A204.1 (cell line): ENCODE measurements around the gene HIVEP1.

ENCODE experiments used
- FAIRE-seq: peaks from 2 replicates; lab custom pipeline; 2012; peaks lifted over from hg19 to GRCh38; lab: Jason Lieb, UNC

Gene HIVEP1

DNA sequence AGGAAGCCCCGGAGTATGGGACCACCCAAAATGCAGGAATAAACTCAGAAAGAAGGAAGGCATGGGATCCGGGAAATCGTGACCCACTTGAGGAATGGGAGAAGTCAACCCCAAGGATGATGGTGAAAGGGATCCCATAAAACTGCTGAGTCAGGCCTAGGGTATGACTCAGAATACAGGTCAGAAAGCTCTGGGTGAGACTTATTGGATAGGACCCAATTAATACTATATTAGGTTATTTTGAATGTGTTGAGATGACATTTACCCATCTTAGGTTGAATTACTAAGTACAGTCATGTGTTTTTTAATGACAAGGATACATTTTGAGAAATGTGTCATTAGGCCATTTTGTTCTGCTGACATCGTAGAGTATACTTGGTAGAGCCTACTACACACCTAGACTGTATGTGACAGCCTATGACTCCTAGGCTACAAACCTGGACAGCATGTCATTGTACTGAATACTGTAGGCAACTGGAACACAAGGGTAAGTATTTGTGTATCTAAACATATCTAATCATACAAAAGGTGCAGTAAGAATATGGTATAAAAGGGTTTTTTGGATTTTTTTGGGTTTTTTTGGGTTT lies 17.1 kb upstream of the HIVEP1 start:
- no peak for FAIRE-seq

DNA sequence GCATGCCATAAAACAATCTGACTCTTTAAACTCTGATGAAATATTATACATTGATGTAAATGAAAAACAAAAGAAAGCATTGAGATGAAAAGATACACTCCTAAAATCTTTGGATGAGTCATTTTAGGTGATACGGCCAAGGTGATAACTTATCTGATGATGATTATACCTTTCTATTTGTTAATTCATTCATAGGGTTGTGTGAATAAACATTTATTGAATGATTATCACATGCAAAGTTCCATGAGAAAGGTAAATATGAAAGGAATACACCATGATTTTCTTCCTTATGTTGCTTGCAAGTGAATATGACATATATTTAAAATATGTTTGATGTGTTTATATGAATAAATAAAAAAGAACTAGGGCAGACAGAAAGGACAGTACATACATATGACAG lies 15.4 kb upstream of the HIVEP1 start:
- FAIRE-seq: no peak

DNA sequence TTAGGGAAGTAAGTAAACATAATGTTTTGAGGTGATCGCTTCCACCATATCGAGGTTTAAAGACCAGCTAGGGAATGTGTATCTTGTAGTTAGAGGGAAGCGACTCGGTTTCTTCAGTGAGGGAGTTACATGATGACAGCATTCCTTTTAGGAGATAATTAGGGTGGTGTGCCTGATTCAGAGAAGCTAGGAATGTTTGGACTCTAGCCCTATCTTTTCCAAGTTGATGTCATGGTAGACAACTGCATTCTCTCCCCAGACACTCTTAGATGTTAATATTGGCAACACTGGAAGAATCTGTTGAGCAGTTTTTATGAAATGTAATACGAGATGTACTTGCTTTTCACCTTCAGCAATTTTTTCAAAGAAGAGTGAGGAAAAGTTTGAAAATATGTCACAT lies 12.9 kb upstream of the HIVEP1 start:
- FAIRE-seq: no peak

DNA sequence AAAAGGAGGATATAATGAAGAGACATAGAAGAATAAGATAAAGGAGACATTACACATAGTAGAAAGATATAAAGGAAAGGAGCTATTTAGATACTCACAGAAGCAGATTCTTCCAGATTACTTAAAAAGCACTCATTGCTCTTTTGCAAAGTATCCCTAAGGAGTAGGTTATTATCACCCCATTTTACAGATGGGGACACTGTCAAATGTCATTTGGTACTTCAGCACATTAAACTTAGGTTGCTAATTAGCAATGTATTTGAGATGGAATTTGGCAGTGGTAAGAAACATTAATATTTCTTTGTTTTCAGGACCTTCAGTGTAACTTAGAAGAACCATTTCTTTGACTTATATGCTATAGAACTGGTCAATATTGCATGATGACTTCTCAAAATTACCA lies 11.9 kb upstream of the HIVEP1 start:
- FAIRE-seq: no peak

DNA sequence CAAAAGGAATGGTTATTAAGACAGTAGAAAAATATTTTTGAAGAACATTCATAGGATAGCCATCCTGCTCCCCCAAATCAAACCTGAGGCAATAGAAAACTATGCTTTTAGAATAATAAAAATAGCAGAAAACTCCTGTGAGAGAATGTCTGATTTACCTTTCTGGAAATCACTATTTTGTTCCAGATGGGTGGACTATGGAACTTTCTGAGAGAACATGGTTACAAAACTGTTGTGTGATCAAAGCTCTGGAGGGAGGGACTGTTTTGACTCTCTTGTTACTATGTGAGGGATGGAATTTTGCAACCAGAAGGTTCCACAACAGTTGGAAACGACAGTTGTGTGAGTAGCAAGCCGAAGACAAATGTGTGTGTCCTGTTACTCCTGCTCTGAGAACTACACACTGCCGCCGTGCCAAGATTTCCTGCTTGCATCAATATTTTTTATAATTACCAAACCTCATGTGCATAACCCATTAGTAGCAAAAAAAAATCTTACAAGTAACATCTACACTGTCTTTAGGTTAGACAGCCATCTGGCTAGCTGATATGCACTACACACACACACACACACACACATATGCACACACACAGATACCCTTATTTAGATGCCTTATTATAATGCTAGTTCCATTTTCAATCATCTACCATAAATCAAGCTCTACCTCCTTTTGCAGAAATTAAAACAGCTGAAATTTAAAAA lies 11.0 kb upstream of the HIVEP1 start:
- no peak for FAIRE-seq

DNA sequence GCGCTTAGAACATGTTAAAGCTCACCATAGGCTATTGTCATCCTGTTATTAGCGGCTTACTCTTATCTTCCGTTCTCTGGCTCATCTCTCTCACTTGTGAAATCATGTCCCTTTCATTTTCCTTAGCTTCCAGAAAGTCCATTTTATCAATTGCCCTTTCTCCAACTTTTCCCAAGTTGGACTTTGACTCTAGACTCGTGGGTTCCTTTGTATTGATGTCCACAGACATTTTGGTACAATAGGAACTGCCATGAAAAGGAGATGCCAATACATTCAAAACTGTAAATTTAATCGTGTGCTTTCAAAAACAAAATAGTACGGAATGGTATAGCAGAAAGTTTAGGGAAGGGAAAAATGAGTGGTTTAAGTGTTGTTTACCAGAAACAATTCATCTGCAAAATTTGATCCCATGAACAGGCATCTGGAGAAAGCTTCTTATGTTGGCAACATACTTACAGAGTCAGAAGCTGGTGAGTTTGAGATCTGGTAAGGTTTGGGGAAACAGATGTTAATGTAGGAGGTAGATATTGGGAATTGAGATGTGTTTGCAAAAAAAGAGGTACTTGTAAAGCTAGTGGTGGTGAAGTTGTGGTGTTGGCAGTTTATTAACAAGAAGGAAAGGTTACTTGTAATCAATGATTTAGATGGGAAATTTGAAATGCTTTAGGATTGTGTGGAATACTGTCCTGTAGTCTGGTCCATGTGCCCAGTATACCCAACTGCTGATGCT lies 10.2 kb upstream of the HIVEP1 start:
- FAIRE-seq: no peak

DNA sequence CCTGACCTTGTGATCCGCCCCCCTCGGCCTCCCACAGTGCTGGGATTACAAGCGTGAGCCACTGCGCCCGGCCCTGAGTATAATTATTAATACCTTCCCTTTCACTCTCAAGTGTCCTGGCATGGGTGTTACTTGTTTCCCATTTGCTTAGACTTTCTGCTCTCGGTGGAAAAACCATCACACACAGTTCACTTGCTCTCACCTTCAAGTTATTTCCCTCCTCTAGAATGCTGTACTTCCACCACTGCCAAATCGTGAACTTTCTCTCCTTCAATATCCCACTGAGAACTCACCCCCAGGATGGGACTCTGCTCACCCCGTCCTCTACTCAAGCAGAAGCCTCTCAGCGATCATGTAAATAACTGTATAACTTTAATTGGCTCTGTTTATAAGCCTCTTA lies 4.6 kb upstream of the HIVEP1 start:
- FAIRE-seq: no peak

DNA sequence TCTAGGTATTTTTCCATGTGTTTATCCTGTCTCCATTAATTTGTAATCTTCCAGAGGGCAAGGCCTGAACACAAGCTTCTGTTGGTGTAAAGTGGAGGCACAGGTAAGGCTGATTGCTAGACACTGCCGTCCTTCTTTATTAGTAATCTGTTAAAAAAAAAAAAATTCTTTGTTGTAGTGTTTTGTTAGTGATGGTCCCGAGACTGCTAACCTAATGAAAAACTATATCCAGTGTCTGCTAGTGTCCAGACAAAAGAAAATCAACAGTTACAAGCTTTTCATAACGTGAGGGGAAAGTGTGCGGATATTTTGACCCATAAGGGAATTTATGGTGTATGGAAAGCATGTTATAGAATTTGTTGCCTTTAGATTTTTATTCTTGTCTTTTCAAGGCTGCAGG lies 4.2 kb upstream of the HIVEP1 start:
- FAIRE-seq: no peak

DNA sequence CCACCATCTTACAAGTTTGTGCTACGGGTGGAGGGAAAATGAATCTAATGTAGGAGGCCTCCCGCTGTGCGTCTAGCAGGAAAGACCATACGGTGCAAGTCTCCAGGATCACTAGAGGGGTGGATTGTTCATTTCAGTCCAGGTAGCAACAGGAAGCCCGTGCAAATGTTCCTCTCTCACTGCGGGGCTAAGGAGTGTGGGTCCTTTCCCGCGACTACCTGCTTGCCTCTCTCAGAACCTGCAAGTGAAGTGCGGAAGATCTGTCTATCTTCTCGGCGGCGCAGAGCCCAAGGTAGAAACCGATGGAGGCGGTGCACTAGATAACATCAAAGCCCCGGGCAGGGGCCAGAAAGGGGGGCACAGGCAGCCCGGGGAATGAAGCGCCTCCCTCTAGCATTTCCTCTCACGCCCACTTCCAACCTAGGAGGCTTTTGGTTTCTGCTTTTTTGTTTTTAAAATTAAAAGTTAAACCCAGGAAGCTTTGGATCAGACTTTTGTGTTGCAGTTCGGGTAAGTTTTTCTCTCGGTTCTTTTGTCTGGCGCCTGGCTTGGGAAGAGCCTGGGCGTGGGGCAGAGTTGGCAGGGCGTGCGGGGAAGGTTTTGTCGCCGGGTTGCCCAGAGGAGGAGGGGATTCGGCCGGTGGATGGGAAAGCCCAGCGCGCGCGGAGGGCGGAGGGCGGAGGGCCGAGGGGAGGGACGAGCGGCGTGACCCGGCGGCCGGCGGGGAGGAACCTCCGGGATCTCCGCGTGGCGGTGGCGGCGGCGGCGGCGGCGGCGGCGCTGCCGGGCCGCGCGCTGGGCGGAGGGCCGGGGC lies 3.5 kb upstream of the HIVEP1 start:
- FAIRE-seq: no peak

DNA sequence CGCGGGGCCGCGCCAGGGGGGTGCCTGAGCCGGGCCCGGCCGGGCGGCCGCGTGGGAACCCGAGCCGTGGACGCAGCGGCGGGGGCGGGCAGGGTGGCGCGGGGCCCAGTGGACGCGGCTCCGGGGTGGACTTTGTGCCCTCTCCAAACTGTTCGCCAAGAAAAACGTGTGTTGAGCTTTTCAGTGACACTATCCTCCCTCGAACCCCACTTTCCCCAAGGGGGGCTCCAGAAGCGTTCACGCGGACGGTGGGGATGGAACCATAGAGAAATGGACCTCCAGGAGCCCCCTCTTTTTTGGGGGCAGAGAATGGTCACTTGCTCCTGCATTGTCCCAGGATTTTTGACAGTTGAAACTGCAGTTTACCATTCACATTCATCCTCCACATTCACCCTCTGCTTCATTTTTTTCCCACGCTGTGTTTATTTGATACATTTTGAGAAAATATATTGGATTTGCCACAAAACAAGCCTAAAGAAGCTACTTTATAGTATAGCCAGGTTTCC lies 2.9 kb upstream of the HIVEP1 start:
- FAIRE-seq: no peak

DNA sequence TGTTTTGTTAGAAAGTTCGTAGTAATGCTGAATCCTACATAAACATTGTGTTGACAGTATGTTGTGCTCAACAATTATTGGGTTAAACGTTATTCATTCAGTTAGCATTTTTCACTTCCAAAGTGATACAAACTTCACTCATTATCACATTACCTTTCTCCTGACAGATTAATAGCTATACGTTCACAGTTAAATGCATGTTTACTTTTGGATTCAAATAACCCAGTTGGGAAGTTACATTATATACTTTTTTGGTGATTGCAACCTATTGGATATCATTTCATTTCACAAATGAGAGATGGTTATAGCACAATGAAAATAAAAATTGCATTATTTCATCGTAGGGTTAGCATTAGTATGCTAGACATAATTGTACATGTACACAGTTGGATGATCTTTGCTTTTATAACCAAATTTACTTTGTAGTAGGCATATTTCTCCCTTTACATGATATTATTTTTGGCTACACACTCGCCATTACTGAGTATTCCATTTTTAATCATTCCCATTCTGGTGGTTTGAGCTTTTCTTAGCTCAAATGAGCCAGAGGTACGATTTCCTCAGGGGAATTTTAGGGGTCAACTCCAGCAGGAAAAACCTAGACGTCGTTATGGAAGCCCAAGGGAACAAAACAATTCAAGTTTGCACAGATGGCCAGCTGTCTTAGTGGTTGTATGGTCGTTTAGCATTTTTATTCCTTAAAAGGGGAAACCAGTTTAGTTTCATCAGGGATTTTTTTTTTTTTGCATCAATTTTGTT lies 2.1 kb upstream of the HIVEP1 start:
- FAIRE-seq: no peak

DNA sequence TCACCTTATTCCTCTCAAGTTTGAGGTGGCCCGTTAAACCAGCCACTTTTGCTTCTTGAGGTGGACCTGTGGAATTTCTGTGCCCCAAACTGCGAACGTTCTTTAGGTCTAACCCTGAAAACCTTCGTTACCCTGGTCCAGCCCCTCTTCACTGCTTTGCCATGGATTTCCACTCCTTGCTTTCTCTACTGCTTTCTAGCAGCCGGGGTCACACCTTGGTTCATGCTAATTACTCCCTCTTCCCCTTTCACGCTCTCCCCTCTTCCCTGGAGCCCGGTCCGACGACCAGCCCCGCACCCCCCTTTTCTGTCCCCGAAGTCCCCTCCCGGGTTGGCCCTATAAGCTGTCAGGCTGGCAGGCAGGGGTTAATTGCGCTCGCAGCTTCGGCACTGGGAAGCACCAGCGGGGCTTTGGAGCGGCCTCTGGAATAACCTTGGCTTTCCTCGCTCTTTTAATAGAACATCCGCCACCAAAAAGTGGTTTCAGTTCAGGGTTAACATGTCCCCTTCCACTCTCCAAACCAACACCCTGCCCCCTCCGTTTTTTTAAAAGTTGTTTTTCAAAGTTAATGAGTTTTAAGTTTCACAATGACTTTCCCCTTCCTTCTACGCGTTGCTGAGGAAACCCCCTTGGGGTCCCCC lies 1.4 kb upstream of the HIVEP1 start:
- no peak for FAIRE-seq

DNA sequence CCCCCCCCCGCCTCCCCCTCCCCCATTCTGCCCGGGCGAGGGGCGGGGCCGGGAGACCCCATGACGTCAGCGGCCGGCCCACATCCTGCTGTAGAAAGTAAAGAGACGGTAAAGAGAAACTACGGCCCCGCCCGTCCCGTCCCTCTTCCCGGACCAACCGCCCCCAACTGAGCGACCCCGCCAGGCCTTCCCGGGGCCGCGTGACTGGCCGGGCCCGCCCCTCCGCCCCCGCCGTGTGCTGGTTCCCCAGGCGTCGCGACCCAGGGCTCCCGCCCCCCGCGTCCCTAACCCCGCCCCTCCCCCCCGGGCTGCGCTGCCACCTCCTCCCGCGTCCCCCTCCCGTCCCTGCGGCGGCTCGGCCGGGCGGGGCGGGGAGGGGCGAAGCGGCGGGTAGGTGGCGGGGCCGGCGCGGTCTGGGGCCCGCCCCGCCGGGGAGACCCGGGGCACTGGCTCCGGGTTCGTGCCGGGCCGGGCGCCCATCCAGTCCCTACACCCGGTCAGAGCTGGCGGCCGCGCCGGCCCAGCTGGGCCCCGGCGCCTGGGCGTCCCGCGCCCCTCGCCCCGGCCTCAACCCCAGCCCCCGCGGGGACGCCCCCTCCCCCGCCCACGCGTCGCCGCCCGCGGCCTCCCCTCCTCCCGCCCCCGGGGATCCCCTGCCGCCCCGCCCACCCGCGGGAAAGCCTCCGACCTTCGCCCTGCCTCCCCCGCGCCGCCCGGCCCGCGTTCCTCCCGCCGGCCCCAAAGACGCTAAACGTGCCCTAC lies 655 bp upstream of the HIVEP1 start:
- no peak for FAIRE-seq

DNA sequence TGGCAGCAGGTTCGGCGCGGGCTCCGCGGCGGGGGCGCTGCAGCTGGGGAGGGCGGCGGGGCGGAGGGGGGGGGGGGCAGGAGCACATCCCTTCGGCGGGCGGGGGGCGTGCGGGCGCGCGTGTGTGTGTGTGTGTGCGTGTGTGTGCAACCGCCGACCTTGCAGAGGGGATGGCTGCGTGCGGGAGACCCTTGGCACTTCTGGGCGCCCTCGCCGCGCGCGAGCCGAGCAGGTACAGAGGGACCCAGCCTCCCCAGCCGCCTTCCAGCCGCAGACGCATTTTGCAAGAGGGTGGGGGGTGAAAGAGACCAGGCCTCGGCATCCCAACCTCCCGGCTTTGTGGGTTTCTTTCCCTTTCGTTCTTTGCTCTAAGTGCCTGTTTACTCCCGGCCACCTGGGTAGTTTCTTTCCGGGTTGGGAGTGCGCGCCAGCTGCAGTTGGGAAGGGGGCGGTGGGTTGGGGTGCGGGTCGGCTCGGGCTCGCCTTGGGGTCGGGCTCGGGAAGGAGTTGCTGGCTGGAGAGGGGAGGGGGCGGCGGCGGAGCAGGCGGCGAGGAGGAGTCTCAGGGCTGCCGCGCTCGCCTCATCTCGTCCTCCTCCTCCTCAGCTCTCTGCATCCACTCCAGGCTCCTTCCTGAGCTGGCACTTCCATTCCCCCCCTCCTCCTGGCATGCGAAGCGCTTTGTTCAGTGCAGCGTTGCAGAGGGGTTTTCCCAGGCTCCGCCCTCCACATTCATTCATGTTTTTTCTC lies 620 bp downstream of the HIVEP1 start:
- no peak for FAIRE-seq

DNA sequence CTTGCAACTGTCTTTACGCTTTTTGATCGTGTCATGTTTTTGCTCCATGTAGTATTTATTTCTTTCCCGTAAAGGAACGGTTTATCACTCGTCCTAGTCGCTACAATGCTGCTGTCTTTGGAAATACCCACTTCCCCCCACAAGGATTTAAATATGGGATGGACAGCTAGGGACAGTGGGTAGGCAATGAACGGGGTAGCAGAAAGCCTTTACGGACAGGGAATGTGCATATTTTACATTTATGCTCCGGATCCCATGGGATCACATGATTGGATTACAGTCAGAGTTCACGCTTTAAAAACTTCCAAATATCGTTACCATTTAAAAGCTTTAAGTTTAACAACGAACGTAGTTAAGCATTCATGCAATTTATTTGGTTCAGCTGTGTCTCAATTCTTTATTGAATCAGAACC lies 1.2 kb downstream of the HIVEP1 start:
- no peak for FAIRE-seq

DNA sequence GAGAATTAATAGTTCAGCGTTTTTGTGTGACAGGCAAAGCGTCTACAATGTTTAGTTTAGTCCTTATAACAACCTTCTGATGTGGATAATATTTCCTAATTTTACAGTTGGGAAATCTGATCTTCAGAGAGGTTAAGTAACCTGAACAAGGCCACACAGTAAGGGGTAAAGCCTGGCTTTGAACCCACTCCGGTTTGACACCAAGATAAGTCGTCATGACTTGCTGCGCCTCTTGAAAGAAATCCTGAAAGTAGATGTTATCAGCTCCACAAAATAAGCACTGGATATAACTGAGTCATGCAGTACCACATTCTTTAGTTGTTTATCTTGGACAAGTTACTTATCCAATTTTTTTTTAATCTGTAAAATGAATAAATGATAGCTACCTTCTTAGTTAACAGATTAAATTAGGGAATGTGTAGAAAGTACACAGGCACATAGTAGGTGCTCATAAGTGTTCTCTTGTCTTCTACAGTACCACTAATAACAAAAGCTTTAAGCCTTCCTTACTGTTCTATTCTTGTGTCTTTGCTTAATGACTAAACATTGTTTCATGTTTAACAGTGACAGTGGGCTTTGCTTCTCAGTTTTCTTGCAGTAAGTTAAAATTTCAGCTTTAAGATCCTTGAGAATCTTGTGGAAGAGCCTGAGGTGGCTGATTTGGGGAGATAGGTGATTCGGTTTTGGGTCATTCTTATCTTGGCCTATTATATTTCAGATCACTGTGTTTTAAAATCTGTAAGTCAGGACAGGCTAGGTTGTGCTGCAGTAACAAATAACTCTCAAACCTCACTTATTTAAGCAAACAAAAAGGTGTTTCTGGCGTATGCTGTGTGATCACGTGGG lies 2.1 kb downstream of the HIVEP1 start:
- FAIRE-seq: no peak

DNA sequence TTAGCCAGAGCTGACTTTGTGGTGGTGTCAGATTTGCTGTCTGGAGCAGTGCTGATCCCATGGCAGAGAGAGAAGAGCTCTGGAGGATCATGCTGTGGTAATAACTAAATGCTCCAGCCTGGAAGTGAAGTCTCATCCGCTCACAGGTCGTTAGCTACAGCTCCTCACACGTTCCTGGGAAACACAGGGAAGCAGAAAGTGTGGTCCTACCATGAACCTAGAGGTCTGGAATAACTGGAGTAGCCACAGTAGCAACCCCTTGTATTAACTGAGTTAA lies 2.7 kb downstream of the HIVEP1 start:
- no peak for FAIRE-seq

DNA sequence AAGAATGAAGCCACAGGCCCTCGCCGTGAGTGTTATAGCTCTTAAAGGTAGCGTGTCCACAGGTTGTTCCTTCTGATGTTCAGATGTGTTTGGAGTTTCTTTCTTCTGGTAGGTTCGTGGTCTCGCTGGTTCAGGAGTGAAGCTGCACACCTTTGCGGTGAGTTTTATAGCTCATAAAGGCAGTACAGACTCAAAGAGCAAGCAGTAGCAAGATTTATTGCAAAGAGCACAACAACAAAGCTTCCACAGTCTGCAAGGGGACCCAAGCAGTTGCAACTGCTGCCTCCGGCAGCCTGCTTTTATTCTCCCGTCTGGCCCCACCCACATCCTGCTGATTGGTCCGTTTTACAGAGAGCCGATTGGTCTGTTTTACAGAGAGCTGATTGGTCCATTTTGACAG lies 5.2 kb downstream of the HIVEP1 start:
- FAIRE-seq: no peak

DNA sequence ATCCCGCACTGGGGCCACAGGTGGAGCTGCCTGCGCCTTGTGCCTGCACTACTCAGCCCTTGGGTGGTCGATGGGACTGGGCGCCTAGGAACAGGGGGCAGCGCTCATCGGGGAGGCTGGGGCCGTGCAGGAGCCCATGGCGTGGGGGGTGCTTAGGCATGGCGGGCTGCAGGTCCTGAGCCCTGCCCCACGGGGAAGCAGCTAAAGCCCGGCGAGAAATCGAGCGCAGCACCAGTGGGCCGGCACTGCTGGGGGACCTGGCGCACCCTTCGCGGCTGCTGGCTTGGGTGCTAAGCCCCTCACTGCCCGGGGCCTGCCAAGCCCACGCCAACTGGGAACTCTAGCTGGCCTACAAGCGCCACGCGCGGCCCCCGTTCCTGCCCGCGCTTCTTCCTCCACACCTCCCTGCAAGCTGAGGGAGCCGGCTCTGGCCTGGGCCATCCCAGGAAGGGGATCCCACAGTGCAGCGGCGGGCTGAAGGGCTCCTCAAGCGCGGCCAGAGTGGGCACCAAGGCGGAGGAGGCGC lies 5.8 kb downstream of the HIVEP1 start:
- FAIRE-seq: no peak
